NCI-H1105 (cell line): ENCODE results near the gene KLHL3.
A peak's percentile ranks its signal among the peaks of the same experiment; 100 is the strongest.
"Not testable (repeated sequence)": the region's sequence is repeated elsewhere in the genome, so short reads cannot be mapped to it uniquely, and the experiment has no call there.

ENCODE experiments used
- DNase-seq: peaks from one replicate; lab custom pipeline; 2025; lab: John Stamatoyannopoulos, UW

Gene KLHL3, protein sequence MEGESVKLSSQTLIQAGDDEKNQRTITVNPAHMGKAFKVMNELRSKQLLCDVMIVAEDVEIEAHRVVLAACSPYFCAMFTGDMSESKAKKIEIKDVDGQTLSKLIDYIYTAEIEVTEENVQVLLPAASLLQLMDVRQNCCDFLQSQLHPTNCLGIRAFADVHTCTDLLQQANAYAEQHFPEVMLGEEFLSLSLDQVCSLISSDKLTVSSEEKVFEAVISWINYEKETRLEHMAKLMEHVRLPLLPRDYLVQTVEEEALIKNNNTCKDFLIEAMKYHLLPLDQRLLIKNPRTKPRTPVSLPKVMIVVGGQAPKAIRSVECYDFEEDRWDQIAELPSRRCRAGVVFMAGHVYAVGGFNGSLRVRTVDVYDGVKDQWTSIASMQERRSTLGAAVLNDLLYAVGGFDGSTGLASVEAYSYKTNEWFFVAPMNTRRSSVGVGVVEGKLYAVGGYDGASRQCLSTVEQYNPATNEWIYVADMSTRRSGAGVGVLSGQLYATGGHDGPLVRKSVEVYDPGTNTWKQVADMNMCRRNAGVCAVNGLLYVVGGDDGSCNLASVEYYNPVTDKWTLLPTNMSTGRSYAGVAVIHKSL

GRCh38 chr5:137735555-137736284 is at the start of gene KLHL3:
TSS of gene KLHL3 (minus strand) at chr5:137736089. CDS start at chr5:137735646, 443 bp downstream.
- peak; percentile 31 for DNase-seq

DNA sequence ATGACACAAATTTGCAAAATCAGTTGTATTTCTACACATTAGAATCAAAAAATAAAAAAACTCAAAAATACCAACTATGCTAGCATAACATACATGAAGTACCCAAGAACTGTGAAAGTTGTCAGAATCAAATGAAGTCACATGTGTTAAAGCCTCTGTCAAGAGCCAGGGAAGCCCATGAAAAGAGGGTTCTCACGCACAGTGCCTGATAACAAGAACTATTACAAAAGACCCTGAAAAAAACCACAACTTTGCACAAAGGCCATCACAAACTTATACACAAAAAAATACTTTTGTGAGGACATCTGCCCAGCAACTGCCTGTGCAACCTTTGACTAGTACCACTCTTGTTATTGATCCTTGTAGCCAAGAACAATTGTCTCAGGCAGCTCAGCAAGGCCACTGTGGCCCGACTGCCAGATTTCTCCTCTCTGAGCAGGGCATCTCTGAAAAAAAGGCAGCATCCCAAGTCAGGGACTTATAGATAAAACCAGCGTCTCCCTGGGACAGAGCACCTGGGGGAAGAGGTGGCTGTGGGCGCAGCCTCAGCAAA is 47.2 kb upstream of the KLHL3 start:
- DNase-seq: no peak

- DNase-seq: no peak
These were observed 46.2 kb upstream of the KLHL3 start for GRCh38 chr5:137782055-137782454.

GRCh38 chr5:137778772-137779564 is 43.1 kb upstream of the KLHL3 start:
- no peak for DNase-seq

GRCh38 chr5:137767937-137768336 is 32.0 kb upstream of the KLHL3 start:
- not testable (repeated sequence) for DNase-seq

- DNase-seq: no peak
These were observed 25.7 kb upstream of the KLHL3 start for GRCh38 chr5:137761566-137761965.

DNA sequence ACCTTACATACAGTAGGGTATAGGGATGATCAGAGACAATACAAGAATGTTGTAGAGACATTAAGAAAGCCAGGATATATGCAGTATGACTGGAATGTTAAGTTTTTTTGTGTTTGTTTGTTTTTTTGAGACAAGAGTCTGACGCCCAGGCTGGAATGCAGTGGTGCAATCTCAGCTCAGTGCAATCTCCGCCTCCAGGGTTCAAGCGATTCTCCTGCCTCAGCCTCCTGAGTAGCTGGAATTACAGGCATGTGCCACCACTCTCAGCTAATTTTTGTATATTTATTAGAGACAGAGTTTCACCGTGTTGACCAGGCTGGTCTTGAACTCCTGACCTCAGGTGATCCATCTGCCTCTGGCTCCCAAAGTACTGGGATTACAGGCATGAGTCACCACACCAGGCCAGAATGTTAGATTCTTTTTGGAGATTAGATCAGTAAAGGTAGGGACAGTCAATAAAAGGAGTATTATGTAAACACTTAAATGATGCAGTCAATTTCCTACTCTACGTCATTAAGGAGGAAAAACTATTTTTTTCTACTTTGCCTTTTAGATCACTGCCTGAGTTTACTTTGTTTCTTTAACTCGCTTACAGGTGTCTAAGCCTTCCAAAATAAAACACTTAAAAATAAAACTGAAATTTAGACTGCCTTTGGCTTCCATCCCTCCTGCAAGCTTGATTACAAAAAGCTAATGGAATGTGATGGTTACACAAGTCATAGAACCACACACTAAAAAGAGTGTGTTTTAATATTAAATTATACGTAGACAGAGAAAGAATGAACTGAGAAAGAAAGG is 25.0 kb upstream of the KLHL3 start:
- no peak for DNase-seq

- no peak for DNase-seq
These were observed 24.4 kb upstream of the KLHL3 start for GRCh38 chr5:137760294-137760693.

- no peak for DNase-seq
These were observed 22.9 kb upstream of the KLHL3 start for GRCh38 chr5:137758715-137759306.

DNA sequence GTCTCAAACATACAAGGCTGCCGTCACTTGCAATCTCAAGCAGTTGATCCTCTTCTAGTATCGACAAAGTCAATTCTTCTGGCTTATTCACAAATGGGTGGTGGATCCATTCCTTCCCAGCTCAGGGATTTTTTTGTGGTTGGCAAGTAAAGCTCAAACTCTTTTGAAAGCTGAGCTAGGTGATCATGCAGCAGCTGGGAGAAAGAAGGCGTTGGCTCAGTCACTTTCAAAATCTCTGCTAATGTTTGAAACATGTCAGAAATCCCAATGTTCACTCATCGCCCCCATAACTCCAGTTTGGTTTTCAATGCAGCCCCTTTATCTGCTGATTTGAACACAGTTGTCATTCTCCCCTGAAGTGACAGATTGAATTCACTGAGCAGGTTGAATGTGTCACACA is 22.2 kb upstream of the KLHL3 start:
- DNase-seq: no peak

DNA sequence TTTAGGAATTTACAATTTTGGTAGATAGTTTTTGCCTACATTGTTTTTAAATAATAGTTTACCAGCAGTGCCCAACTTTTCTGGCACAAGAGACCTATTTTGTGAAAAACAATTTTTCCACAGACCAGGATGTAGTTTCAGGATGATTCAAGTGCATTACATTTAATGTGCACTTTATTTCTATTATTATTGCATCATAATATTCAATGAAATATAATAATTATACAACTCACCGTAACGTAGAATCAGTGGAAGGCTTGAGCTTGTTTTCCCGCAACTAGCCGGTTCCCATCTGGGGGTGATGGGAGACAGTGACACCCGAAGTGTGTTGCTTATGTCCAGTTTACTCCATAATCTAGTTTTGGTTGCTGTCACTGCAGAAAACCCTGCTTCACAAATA is 21.7 kb upstream of the KLHL3 start:
- DNase-seq: no peak

GRCh38 chr5:137754961-137755762 is 19.3 kb upstream of the KLHL3 start:
- no peak for DNase-seq

DNA sequence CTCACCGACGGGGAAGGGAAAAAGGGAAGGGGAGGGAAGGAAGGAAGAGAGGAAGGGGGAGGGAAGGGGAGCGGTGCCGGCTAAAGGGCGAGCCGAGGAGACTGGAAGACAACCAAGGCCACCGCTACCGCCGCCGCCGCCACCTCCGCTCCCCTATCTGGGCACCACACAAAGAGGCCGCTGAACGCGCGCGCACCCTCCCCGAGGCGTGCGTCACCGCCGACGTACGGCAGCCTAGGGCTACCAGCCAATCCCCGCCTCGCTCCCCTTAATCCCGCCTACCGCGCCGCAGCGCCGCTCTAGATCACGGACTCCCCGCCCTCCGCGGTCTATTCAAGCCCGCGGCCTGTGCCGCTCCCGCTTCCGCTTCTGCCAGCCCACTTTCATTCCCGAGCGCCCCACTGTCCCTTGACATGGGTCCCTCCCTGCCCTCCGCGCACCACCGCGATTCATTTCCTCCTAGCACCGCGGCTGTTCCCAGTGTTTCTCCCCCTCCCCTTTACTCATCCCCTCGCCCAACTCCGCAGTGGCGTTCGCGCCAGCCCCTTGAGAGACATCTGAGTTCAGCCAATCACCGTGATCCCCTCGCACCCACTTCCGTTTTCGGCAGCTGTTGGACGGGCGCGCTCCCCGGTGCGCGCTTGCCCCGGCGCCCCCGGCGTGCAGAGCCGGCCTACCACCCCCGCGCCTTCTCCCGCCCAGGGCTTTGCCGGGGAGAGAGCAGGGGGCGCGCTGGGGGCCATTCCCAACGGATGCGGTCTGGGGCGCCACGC is 18.5 kb upstream of the KLHL3 start, which contains the start of gene HNRNPA0:
Gene HNRNPA0 (minus strand): TSS at position 176 of the 773 bp plus-strand sequence. CDS start 297 bp downstream, outside the sequence.
- DNase-seq: peak; percentile 83

DNA sequence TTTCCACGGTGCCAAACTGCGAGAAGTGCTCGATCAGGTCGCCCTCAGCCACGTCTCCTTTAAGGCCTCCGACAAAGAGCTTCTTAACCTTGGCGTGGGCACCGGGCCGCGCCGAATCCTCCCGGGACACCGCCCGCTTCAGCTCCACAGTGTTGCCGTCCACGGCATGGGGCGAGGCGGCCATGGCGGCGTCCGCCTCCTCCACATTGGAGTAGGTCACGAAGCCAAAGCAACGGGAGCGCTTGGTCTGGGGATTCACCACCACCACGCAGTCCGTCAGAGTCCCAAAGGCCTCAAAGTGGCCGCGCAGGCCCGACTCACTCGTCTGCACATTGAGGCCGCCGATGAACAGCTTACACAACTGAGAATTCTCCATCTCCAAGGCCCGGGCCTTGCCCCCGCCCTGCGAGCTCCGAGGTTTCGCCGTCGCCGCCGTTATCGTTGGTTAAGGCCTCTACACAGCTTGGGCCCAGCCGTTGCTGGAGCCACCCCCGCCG is 17.9 kb upstream of the KLHL3 start:
- DNase-seq: no peak

DNA sequence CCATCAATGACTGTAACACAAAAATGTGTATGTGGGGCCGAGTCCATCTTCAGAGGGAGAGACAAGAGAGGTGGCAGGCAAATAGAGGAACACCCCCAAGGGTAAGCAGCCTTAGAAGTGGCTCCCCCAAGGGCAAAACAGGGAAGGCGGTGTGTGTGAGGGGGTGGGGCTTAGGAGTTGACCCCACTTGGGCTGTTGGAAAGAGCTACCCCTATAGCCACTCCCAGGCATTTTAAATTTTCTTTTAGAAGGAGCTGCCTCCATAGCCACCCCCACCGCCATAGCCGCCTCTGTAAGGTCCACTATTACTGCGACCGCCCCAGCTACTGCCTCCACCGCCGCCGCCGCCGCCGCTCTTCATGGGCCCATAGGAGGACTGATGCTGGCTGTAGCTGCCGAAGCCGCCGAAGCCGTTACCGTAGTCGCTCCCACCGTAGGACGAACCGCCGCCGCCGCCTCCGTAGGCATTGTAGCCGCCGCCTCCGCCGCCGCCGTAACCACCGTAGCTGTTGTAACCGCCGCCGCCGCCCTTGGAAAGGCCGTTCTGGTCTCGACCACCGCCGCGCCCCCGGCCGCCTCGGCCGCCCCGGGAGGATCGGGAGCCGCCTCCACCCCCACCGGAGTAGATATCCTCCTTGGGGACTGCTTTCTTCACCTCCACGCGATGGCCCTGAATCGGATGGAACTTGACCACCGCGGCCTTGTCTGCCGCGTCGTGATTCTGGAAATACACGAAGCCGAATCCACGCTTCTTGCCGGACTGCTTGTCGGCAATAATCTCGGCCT is 17.2 kb upstream of the KLHL3 start:
- no peak for DNase-seq

GRCh38 chr5:137751869-137752491 is 16.1 kb upstream of the KLHL3 start:
- DNase-seq: peak; percentile 27

DNA sequence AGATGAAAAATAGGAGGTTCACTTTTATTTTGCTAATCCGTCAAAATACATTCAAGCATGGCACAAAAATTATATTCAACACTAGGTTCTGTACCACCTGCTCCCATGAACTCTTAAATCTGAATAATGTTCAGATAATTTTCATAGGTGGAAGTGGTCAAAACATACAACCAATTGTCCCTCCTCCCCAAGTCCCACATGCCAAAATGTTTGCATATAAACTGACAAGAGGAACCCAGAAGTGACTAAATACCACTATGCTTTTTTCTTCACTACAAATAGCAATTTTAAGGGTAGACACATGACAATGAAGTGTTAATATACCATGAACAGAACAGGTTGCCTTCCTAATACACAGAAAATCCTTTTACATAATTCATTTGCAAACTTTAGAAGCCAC is 14.5 kb upstream of the KLHL3 start:
- no peak for DNase-seq
